NOMO-1 treated with dmso at 0.1 percent for 144 hours (cell line): ENCODE results near the gene TSHZ3.

Experiments used
- DNase-seq: peaks from one replicate; lab custom pipeline; 2025; ENCODE audit not compliant: unreplicated experiment; lab: John Stamatoyannopoulos, UW

The TSHZ3 gene

GRCh38 chr19:31252441-31252840 is 96.8 kb downstream of the TSHZ3 start:
- no peak for DNase-seq

GRCh38 chr19:31249217-31249616 is 100.0 kb downstream of the TSHZ3 start:
- DNase-seq, result no peak

GRCh38 chr19:31235806-31236205 is 113.4 kb downstream of the TSHZ3 start:
- no peak for DNase-seq

GRCh38 chr19:31233295-31233800 is 115.9 kb downstream of the TSHZ3 start:
- DNase-seq, result no peak

GRCh38 chr19:31232871-31233270 is 116.4 kb downstream of the TSHZ3 start:
- no peak for DNase-seq

- DNase-seq, result no peak
These were observed 117.1 kb downstream of the TSHZ3 start for GRCh38 chr19:31232180-31232579.

- DNase-seq, result no peak
These were observed 118.0 kb downstream of the TSHZ3 start for GRCh38 chr19:31231237-31231636.

- DNase-seq, result no peak
These were observed 122.9 kb downstream of the TSHZ3 start for GRCh38 chr19:31226151-31226935.
